Neural cell (in vitro differentiated cells): ENCODE results near the gene CHL1. TPM values are rescaled to one million over a fixed set of nuclear protein-coding genes. Genes with fewer than 3 reads are reported as not detected.

Source experiments
- H2AFZ ChIP-seq: fragments of 200-600, 300-800 bp; sonication (generic), shearing (Covaris generic); 2 replicates; pipeline ENCODE4 v1.6.0; 2014; ENCODE audit warnings: low read depth, mild to moderate bottlenecking, antibody characterized with exemption, low read length, moderate library complexity
- H3F3A ChIP-seq: fragments of 200-600 bp; shearing (Covaris generic); 2 replicates; pipeline ENCODE4 v1.6.1; 2016; ENCODE audit warnings: mild to moderate bottlenecking, moderate library complexity, mixed read lengths, antibody characterized with exemption, low read length; ENCODE audit not compliant: insufficient read depth, poor library complexity, severe bottlenecking
- H3K27ac ChIP-seq: fragments of 200-600, 300-800 bp; sonication (generic), shearing (Covaris generic); 2 replicates; pipeline ENCODE4 v1.5.1; 2014; ENCODE audit warnings: mild to moderate bottlenecking, low read length, moderate library complexity
- H3K27me3 ChIP-seq: fragments of 300-800, 200-600 bp; sonication (generic), shearing (Covaris generic); 2 replicates; pipeline ENCODE4 v1.6.0; 2014; ENCODE audit warnings: mild to moderate bottlenecking, low read depth, low read length, moderate library complexity; ENCODE audit not compliant: insufficient read depth
- H3K36me3 ChIP-seq: fragments of 300-800, 200-600 bp; sonication (generic), shearing (Covaris generic); 2 replicates; pipeline ENCODE4 v1.5.1; 2014; ENCODE audit warnings: mild to moderate bottlenecking, antibody characterized with exemption, low read length, moderate library complexity; ENCODE audit not compliant: insufficient read depth
- H3K4me2 ChIP-seq: fragments of 300-800, 200-600 bp; sonication (generic), shearing (Covaris generic); 2 replicates; pipeline ENCODE4 v1.6.0; 2014; ENCODE audit warnings: mild to moderate bottlenecking, low read length
- H3K4me3 ChIP-seq: fragments of 300-800, 200-600 bp; sonication (generic), shearing (Covaris generic); 2 replicates; pipeline ENCODE4 v1.5.1; 2014; ENCODE audit warnings: mild to moderate bottlenecking, low read length, moderate library complexity
- H3K79me2 ChIP-seq: fragments of 200-600 bp; shearing (Covaris generic); replicated peaks from 2 replicates; pipeline ENCODE4 v1.6.0; 2014; ENCODE audit warnings: mild to moderate bottlenecking, low read length, moderate library complexity; ENCODE audit not compliant: insufficient read depth
- H3K9ac ChIP-seq: fragments of 300-800, 200-600 bp; sonication (generic), shearing (Covaris generic); 2 replicates; pipeline ENCODE4 v1.6.1; 2016; ENCODE audit warnings: mild to moderate bottlenecking, low read length, mixed read lengths
- H3K9me2 ChIP-seq: fragments of 200-600 bp; shearing (Covaris generic); 2 replicates; pipeline ENCODE4 v1.6.1; 2016; ENCODE audit warnings: mild to moderate bottlenecking, low read length, mixed read lengths; ENCODE audit not compliant: insufficient read depth
- H3K9me3 ChIP-seq: fragments of 200-600, 300-800 bp; sonication (generic), shearing (Covaris generic); 2 replicates; pipeline ENCODE4 v1.6.1; 2016; ENCODE audit warnings: mild to moderate bottlenecking, mixed run types, low read length, moderate library complexity, mixed read lengths
- H4K20me1 ChIP-seq: fragments of 200-600 bp; shearing (Covaris generic); 2 replicates; pipeline ENCODE4 v1.6.1; 2016; ENCODE audit warnings: mild to moderate bottlenecking, mixed run types; ENCODE audit not compliant: insufficient read depth
- EP300 ChIP-seq: fragments of 450-650 bp; conservative IDR thresholded peaks from 2 replicates; pipeline ENCODE4 v1.6.1; 2014; ENCODE audit warnings: antibody characterized with exemption, mild to moderate bottlenecking, moderate library complexity; ENCODE audit not compliant: poor library complexity, severe bottlenecking
- EZH2 ChIP-seq: fragments of 200-600, 300-800 bp; shearing (Covaris generic), sonication (generic); IDR thresholded peaks from 2 replicates; pipeline ENCODE4 v1.6.1; 2014; ENCODE audit warnings: antibody characterized with exemption, low read length, borderline replicate concordance, mild to moderate bottlenecking; ENCODE audit not compliant: insufficient read depth, poor library complexity, severe bottlenecking
- MXI1 ChIP-seq: fragments of 450-650 bp; conservative IDR thresholded peaks from 2 replicates; pipeline ENCODE4 v1.6.1; 2014; ENCODE audit warnings: antibody characterized with exemption, mild to moderate bottlenecking; ENCODE audit not compliant: poor library complexity, severe bottlenecking
- POLR2AphosphoS5 ChIP-seq: IDR thresholded peaks from 2 replicates; pipeline ENCODE4 v1.6.1; 2012
- RAD21 ChIP-seq: fragments of 450-650 bp; conservative IDR thresholded peaks from 2 replicates; pipeline ENCODE4 v1.6.1; 2014; ENCODE audit warnings: antibody characterized with exemption, mild to moderate bottlenecking, moderate library complexity
- SMC3 ChIP-seq: fragments of 450-650 bp; conservative IDR thresholded peaks from 2 replicates; pipeline ENCODE4 v1.6.1; 2014; ENCODE audit warnings: antibody characterized with exemption, mild to moderate bottlenecking, moderate library complexity; ENCODE audit not compliant: poor library complexity
- TAF1 ChIP-seq: IDR thresholded peaks from 2 replicates; pipeline ENCODE4 v1.6.1; 2012; ENCODE audit warnings: low read depth
- polyA plus RNA-seq: library from polyadenylated mRNA; depleted of rRNA; stranded (reverse); fragments of >200 nt; gene quantifications from 2 replicates; pipeline ENCODE4 v1.2.3, GENCODE V29; 2014
- TF ChIP-seq, protein P1 (sequence below): fragments of 450-650 bp; IDR thresholded peaks from 2 replicates; pipeline ENCODE4 v1.5.1; 2014; ENCODE audit warnings: antibody characterized with exemption, mild to moderate bottlenecking, moderate library complexity; ENCODE audit not compliant: poor library complexity, severe bottlenecking
- TF ChIP-seq, protein P2 (sequence below): IDR thresholded peaks from 2 replicates; pipeline ENCODE4 v1.6.1; 2012; ENCODE audit warnings: borderline replicate concordance

Gene CHL1
- polyA plus RNA-seq, 1 donor from 2014 or later: 199 TPM

GRCh38 chr3:355622-356021 is 159.1 kb downstream of the CHL1 start:
- no peaks in the 10 kb centered on the region for H3K79me2 ChIP-seq
- H3K9me2 ChIP-seq: no peaks in the 10 kb centered on the region
- H3K4me3 ChIP-seq: no peak overlapping the region
- TF ChIP-seq POLR2AphosphoS5 (no peak), RAD21 (no peak), TAF1 (no peak), EZH2 (no peak), MXI1 (no peak), EP300 (no peak), SMC3 (no peak)
- TF ChIP-seq, protein P1, sequence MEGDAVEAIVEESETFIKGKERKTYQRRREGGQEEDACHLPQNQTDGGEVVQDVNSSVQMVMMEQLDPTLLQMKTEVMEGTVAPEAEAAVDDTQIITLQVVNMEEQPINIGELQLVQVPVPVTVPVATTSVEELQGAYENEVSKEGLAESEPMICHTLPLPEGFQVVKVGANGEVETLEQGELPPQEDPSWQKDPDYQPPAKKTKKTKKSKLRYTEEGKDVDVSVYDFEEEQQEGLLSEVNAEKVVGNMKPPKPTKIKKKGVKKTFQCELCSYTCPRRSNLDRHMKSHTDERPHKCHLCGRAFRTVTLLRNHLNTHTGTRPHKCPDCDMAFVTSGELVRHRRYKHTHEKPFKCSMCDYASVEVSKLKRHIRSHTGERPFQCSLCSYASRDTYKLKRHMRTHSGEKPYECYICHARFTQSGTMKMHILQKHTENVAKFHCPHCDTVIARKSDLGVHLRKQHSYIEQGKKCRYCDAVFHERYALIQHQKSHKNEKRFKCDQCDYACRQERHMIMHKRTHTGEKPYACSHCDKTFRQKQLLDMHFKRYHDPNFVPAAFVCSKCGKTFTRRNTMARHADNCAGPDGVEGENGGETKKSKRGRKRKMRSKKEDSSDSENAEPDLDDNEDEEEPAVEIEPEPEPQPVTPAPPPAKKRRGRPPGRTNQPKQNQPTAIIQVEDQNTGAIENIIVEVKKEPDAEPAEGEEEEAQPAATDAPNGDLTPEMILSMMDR: no peak
- TF ChIP-seq, protein P2, sequence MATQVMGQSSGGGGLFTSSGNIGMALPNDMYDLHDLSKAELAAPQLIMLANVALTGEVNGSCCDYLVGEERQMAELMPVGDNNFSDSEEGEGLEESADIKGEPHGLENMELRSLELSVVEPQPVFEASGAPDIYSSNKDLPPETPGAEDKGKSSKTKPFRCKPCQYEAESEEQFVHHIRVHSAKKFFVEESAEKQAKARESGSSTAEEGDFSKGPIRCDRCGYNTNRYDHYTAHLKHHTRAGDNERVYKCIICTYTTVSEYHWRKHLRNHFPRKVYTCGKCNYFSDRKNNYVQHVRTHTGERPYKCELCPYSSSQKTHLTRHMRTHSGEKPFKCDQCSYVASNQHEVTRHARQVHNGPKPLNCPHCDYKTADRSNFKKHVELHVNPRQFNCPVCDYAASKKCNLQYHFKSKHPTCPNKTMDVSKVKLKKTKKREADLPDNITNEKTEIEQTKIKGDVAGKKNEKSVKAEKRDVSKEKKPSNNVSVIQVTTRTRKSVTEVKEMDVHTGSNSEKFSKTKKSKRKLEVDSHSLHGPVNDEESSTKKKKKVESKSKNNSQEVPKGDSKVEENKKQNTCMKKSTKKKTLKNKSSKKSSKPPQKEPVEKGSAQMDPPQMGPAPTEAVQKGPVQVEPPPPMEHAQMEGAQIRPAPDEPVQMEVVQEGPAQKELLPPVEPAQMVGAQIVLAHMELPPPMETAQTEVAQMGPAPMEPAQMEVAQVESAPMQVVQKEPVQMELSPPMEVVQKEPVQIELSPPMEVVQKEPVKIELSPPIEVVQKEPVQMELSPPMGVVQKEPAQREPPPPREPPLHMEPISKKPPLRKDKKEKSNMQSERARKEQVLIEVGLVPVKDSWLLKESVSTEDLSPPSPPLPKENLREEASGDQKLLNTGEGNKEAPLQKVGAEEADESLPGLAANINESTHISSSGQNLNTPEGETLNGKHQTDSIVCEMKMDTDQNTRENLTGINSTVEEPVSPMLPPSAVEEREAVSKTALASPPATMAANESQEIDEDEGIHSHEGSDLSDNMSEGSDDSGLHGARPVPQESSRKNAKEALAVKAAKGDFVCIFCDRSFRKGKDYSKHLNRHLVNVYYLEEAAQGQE: no peak
- H3K9me3 ChIP-seq: no peaks in the 10 kb centered on the region
- H3K27me3 ChIP-seq: no peaks in the 10 kb centered on the region
- H3K4me2 ChIP-seq: no peak overlapping the region
- no peaks in the 10 kb centered on the region for H4K20me1 ChIP-seq
- no peak overlapping the region for H3K9ac ChIP-seq
- H3K36me3 ChIP-seq: no peaks in the 10 kb centered on the region
- no peaks in the 10 kb centered on the region for H3F3A ChIP-seq
- H2AFZ ChIP-seq: no peak overlapping the region
- no peak overlapping the region for H3K27ac ChIP-seq

- TF ChIP-seq, protein P2: no peak
- no peak for TF ChIP-seq POLR2AphosphoS5
- no peak for TF ChIP-seq MXI1
- H3K9me3 ChIP-seq: no peaks in the 10 kb centered on the region
These were observed 160.4 kb downstream of the CHL1 start for GRCh38 chr3:356952-357351.

More at GRCh38 chr3:356952-357351, 160.4 kb downstream of the CHL1 start:
- H3K36me3 ChIP-seq: no peaks in the 10 kb centered on the region
- no peaks in the 10 kb centered on the region for H3K9me2 ChIP-seq
- H4K20me1 ChIP-seq: no peaks in the 10 kb centered on the region
- H3K27ac ChIP-seq: no peak overlapping the region
- H3K27me3 ChIP-seq: no peaks in the 10 kb centered on the region
- no peaks in the 10 kb centered on the region for H3K79me2 ChIP-seq
- no peak overlapping the region for H3K4me2 ChIP-seq
- no peaks in the 10 kb centered on the region for H3F3A ChIP-seq
- H3K9ac ChIP-seq: no peak overlapping the region
- H3K4me3 ChIP-seq: no peak overlapping the region
- no peak overlapping the region for H2AFZ ChIP-seq
